ENCODE results near the gene MBD3L2. TPM values are rescaled to one million over a fixed set of nuclear protein-coding genes. Genes with fewer than 3 reads are reported as not detected.

The MBD3L2 gene
- total and polyA plus RNA-seq, 9 of the 15 experiments (the other 6 are each of a cell fraction or from before 2014, with no cell fraction given): not detected

DNA sequence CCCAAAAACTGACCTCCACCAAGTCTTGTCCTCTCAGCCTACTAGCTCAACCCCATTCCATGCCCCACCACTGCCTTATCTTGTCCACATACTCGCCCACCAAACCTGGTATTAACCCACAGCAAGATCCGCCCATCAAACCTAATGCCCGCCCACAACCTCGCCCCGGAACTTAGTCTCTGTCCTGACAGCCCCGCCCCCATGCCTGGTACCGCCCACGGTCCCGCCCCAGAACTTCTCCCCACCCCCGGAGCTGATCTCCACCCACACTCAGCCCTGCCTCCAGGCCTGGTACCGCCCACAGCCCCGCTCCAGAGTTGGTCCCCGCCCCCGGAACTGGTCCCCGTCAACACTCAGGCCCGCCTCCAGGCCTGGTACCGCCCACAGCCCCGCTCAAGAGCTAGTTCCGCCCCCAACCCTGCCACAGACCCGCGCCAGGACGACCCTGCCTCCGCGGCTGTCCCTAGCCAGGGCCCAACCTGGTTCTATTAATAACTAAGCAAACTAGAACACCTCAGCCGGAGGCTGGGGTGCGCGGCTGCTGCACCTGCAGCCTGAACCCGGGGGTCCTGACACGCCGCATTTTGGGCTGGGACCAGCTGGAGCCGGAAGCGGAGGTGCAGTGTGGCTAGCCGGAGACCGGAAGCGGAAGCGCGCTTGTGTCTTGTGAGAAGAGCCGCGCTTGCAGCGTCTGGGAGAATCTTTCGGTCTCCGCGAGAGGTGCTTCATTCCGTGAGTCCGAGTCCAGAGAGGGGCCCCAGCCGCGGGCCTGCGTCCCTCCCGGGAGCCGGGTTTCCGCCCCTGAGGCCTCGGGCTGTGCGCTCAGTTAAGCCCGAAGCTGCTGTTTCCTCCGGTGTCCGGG is 20.2 kb downstream of the MBD3L2 start, which contains the start of gene ZNF557 (continued):
- TF ChIP-seq CHD7 (IDR thresholded peaks at IDR 0.05; ENCODE audit: low read depth, low read length) (no peak), BCOR (IDR thresholded peaks at IDR 0.05) (no peak), ZNF184 (CRISPR knock-in tag; IDR thresholded peaks at IDR 0.05) (no peak), MAFF (IDR thresholded peaks at IDR 0.05; ENCODE audit: low read length) (no peak), XRCC4 (IDR thresholded peaks at IDR 0.05; ENCODE audit: extremely low read depth, insufficient read depth, insufficient read length) (no peak), ZNF282 (CRISPR knock-in tag; IDR thresholded peaks at IDR 0.05) (no peak), HNRNPL (IDR thresholded peaks at IDR 0.05; ENCODE audit: low read depth, low read length) (no peak), POLR2B (IDR thresholded peaks at IDR 0.05; ENCODE audit: low read depth, partially characterized antibody) (peak; percentile 85), RBM15 (IDR thresholded peaks at IDR 0.05; ENCODE audit: insufficient read depth, low read length) (no peak), OTX1 (CRISPR knock-in tag; IDR thresholded peaks at IDR 0.05) (0 out of 2 replicates have a peak, but pooled peaks have one; percentile 49), HDAC2 (IDR thresholded peaks at IDR 0.05) (peak; percentile 77), NCOA2 (IDR thresholded peaks at IDR 0.05; ENCODE audit: partially characterized antibody in 2 of 2) (no peak)
- TF ChIP-seq, protein P1, sequence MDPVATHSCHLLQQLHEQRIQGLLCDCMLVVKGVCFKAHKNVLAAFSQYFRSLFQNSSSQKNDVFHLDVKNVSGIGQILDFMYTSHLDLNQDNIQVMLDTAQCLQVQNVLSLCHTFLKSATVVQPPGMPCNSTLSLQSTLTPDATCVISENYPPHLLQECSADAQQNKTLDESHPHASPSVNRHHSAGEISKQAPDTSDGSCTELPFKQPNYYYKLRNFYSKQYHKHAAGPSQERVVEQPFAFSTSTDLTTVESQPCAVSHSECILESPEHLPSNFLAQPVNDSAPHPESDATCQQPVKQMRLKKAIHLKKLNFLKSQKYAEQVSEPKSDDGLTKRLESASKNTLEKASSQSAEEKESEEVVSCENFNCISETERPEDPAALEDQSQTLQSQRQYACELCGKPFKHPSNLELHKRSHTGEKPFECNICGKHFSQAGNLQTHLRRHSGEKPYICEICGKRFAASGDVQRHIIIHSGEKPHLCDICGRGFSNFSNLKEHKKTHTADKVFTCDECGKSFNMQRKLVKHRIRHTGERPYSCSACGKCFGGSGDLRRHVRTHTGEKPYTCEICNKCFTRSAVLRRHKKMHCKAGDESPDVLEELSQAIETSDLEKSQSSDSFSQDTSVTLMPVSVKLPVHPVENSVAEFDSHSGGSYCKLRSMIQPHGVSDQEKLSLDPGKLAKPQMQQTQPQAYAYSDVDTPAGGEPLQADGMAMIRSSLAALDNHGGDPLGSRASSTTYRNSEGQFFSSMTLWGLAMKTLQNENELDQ (CRISPR knock-in tag; IDR thresholded peaks at IDR 0.05; ENCODE audit: borderline replicate concordance): no peak
